Activated CD8-positive, alpha-beta memory T cell treated with anti-CD3 and anti-CD28 coated beads for 4 hours (primary cell): ENCODE results near the gene SMIM36.
"Not testable (repeated sequence)": the region's sequence is repeated elsewhere in the genome, so short reads cannot be mapped to it uniquely, and the experiment has no call there.

ENCODE experiments used
- DNase-seq, 2 donors: peaks; one replicate each; pipeline ENCODE4 v3.0.0-alpha.2; 2020; ENCODE audit warnings: low read depth in 2 of 2

Gene SMIM36

DNA sequence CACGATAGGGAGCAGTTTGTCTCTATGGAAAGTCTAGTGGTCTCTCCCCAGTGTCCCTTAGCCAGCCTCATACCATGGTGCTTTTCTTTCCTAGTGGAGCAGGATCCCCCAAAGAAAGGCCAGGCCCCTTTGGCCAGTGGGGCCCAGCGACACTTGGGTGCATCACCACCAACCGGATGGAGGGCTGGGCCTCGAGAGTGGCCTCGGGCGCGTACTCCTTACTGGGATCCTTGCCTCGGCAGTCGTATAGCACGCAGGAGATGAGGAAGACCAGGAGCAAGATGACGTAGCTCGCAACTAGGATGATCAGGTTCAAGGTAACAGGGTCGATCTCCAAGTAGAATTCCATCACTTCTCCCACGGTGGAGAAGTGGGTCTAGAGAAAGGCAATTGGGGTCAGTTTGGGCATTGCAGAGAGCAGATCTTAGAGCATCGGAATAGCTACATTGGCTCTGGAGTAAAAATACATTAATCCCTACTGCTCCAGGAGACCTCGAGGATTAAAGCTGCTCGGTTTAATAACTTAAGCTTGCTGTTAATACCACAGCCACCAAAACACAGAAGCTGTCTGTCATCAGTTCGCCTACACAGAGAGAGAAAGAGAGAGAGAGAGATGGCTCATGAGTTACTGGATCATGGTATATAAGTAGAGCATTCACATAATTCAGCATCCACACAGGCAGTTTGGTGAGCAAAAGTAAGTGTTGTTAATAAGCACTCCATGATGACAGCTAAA, at the start of gene SMIM36:
SMIM36 (minus strand) TSS at position 467 of the 736 bp plus-strand sequence.
- no peak for DNase-seq

DNA sequence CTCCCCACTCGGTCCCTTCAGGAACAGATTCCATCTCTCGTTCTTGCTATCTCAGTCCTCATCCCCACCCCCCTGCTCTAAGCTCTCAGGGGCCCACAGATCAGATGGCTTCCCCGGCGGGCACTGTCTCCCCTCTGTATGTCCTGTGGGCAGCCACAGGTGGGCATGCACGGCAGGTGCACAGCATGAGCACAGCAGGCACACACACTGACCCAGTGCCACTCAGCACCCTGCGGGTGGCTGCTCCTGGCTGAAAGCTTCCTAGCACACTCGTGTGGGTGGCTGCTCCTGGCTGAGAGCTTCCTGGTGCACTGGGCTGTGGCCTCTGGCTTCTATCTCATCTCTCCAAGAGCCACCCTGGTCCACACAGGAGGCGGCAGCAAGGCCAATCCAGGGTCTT, 44.5 kb upstream of the SMIM36 start:
- DNase-seq, result no peak

DNA sequence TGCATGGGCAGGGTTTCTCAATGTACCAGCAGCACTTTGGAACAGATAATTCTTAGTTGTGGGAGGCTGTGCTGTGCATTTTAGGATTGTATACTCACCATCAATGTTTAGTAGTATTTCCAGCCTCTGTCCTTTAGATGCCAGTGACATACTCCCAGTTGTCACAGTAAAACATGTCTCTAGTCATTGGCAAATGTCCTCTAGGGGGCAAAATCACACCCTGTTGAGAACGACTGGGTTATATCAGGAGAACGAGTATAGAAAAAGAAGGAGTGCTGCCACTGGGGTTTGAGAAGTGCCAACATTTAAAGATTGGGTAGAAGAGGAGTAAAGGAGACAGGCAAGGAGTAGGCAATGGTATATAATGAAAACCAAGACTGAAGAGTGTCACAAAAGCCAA, 37.9 kb upstream of the SMIM36 start:
- no peak for DNase-seq

DNA sequence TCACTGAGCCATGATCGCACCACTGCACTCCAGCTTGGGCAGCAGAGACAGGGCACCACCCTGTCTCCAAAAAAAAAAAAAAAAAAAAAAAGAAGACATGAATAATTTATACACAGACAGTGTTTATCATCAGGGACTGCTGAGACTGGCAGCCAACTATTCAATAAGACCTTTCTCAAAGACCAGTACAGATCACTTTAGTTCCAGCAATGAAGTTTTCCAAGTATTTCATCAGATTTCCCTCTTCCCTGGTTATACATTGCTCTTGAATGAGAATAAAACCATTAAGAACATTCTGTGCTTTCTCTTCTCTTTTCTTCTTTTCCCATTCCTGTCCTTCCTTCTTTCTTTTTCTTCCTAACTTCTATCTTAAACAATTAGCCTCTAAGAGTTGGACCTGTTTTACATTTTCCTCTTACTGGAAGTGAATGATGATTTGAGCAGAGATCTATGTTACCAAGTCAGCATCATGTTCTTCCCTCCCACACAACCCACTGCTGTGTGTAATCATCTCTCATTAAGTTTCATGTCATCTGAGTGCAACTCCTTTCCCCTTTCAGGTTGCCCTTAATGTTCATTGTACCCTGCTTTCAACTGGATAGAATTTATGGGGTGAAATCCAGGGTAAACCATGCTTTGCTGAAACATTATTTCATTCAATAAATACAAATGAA, 35.9 kb upstream of the SMIM36 start:
- no peak for DNase-seq

DNA sequence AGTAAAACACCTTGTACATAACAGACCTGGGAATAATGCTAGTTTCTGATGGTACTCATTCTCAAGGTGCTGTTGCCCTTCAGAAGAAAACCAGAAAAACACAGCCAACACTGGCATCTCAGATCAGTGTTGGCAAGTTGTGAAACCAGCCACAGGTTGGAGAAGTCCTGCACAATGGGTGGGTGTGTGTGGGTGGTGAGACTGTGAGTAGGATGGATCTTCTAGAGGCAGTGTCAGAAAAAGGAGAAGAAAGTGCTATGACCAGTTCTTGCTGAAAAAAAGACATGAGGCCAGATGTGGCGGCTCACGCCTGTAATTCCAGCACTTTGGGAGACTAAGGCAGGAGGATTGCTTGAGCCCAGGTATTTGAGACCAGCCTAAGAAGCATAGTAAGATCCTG, 35.2 kb upstream of the SMIM36 start:
- no peak for DNase-seq

DNA sequence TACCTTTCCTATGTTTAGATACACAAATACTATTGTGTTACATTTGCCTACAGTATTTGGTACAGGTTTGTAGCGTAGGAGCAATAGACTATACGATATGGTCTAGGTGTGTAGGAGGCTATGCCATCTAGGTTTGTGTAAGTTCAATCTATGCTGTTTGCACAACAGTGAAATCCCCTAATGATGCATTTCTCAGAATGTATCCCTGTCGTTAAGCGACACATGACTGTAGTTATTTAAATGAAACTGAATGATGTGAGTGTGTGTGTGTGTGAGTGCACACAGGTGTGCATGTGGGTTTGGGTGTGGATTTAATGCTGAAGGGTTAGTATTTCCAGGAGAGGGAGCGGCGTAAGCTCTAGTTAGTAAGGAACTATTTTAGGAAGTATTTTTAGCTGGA, 34.6 kb upstream of the SMIM36 start:
- no peak for DNase-seq

DNA sequence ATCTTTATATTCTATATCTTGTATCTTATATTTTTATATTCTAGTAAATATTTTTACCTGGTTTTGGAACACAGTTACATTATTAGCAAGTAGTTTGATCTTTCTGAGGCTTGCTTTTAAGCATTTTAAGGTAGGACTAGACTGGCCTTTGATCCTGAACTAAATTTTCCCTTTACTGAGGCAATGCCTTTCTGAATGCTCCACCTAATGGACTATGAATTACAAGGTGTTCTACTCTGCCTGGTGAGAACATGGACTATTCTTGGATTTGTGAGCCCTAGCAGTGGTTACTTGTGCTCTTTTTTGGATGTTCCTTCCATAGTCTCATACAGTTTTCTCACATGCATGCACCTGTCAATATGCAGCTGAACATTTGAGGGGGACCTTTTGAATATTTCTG, 32.5 kb upstream of the SMIM36 start:
- DNase-seq, result no peak

DNA sequence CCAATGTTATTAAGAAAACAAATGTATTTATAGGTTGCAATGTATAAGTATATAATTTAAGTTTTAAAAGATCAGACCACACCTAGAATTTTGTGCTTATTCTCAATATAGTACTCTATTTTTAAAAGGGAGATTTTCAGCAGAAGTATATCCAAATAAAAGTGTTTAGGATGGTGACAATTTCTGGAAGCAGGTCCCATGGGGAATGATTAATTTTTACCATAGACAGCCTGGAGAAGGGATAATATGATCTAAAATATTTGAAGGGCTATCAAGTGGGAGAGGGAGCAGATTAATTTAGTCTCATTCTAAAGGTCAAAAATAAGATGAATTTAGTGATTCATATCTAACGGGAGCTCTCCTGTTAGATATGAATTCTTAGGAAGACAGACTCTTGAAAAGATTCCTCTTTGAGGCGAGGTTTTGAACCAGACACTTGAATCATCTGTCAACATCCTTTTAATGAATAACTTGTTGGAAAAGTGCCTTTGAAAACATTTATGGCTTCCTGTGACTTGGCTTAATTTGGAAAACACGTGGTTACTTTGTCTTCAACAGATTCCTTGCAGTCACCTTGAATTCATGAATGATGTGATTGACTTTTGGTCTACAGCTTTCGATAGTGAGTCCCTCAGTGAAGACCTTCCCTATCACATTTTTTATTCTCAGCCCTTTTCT, 29.3 kb upstream of the SMIM36 start:
- no peak for DNase-seq

DNA sequence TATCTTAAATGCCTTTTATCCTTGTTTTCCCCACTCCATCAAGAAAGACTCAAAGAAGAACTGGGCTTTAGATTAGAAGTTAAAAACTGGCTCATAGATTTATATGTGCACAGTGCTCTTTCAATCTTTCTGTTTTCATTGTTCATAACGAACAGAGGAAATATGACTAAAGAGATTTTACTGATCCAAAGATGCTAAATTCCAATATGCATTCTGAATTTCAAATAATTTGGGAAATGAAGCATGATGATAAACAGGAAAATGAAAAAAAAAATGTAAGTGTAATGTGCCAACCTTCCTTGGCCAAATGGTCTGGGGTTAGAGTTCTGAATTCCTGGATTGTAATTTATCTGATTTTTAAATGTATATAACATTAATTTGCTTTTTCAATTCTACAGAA, 25.0 kb upstream of the SMIM36 start:
- no peak for DNase-seq

DNA sequence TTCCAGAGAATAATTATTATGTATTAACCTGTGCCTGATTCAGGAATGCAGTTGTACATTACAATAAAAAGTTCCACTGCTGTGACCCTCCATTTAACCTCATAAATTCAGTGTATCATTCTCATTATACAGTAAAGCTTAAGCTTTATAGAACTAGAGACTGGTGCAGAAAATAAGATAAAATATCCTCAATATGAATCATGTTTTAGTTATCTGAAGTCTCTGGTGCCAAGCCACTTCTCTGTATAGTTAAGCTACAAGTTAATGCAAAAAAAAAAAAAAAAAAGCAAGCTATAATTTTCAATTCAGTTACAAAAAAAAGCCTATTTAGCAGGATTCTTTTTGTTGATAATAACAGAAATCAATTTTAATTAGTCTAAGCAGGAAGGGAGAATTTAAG, 22.4 kb upstream of the SMIM36 start:
- no peak for DNase-seq

DNA sequence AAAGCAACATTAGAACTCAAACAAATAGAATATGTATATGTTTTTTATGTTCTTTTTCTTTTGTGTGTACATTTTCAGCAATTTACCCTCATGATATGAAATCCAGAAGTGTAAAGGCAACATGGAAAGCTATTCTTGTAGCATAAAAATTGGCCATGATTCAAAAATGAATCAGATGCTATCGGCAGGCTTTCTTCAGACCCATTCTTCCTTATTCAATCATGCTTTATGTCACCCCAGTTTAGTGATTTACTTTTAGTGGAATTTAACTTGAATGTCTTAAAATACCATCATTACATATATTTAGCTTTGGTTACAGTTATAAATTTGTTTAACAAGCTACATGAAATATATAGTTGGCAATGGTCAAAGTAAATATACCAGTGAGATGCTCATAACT, 21.4 kb upstream of the SMIM36 start:
- no peak for DNase-seq

DNA sequence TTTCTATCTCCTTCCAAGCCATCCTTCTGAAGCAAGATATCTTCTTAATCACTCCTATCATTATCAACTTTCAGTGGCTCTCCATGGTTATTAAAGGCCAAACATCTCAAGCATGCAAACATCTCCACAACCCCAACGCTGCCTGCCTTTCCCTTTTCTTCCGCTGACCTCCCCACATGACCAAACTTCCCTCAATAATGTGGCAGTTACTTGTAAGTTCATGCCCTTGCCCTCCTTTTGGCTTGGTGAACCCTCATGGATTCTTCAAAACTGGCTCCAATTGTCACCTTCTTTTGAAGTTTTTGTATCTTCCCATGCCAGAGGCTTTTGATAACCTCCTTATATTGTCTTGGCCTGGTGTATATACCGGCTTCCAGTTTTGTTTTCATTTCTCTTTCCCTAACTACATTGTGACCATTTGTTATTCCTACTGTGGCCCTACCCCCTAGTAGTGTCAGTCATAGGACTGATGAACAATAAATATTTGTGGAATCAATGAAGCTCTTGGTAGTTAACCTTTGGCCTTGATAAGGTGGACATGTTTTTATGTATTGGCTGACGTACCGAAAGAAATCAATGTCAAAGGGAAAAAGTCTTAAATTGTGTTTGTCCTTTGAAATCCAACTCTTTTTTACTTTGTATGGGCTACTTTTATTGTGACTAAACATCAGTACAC, 19.9 kb upstream of the SMIM36 start:
- no peak for DNase-seq

DNA sequence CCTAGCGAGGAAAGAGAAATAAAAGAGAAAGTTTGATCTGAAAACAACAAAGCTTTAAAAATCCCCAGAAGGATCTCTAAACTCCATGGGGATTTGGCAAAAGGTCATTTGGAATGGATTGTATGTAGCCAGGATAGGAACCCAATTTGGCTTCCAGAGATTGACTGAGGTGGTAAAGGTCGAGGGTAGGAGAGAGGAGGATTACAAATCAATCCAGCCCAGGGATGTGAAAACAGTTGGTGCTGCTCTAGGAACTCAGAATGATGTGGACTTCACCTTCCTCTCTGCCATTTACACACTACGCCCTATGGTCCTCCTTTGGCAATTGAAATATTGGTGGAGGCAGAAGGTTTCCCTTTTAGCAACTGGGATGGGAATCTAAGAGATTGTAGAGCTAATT, 18.8 kb upstream of the SMIM36 start:
- no peak for DNase-seq

DNA sequence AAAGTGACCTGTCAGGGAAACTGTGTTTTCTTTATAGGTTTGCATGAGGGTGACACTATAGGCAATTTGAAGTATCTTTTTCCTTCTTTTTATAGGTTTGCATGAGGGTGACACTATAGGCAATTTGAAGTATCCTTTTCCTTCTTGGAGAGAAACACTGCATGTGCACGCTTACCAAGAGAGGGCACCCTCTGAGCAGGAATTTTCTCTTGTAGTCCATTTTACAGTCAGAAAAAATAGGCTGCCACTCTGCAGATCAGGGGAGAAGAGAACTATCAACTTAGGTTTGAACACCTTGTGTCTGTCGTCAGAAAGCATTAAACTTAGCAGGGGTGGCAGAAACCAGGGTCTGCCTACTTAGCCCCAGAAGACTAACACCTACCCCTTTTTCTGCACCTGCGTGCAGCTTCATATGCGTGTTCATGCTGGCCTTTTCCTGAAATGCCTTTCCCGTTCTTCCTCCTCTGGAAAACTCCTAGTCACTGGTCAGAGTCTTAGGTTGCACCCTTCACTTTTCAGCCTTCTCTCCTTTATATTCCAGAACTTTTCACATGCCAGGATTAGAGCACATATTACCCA, 16.4 kb upstream of the SMIM36 start:
- no peak for DNase-seq

DNA sequence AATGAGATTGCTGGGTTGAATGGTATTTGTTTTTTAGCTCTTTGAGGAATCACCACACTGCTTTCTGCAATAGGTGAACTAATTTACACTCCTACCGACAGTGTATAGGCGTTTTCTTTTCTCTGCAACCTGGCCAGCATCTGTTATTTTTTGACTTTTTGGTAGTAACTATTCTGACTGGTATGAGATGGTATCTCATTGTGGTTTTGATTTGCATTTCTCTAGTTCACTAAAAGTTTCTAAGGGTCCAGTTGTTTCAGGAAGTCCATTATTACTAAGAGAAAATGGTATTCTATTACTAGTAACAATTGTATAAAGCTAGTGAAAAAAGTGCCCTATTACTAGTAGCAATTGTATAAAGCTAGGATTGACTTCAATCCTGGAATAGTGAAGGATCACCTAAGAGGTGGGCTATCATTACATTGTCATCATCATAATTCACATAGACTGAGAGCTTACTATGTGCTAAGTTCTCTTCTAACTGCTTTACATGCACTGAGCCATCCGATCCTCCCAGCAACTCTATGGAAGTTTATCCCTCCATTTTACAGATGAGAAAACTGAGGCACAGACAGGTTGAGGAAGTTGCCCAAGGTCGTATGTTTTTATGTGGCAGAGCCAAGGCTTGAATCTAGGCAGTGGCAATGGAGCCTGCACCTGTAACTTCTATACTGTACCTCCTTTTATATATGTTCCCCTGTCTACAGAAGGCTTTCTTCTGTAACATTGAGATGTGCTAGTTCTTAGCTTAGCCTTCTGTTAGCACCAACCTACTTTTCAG, 13.4 kb upstream of the SMIM36 start:
- no peak for DNase-seq

DNA sequence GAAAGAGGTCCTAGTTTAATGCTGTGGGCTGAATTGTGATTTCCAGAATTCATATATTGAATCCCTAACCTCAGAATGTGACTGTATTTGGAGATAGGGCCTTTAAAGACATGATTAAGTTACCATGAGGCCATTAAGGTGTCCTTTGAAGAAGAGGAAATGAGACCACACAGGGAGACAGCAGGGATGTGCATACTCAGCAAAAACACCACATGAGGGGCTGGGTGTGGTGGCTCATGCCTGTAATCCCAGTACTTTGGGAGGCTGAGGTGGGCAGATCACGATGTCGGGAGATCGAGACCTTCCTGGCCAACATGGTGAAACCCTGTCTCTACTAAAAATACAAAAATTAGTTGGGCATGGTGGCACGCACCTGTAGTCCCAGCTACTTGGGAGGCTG, 11.8 kb upstream of the SMIM36 start:
- not testable (repeated sequence) for DNase-seq

DNA sequence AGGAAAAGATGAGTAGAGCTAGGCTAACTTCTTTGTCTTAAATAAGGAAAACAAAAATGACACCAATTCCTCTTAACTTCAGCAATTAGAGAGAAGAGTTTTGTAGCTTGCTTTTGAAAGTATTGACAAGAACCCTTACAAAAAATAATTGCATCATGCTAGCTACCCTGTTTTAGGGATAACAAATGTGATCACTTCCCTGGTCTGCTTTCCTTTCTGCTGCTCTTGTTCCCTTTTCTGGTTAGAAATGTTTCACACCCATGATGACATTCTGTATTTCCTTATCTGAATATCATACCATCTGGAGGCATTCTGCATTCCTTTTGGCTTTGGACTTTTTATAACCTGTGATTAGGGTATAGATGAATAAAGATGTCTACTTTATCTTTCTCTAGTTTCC, 9.9 kb upstream of the SMIM36 start:
- no peak for DNase-seq

DNA sequence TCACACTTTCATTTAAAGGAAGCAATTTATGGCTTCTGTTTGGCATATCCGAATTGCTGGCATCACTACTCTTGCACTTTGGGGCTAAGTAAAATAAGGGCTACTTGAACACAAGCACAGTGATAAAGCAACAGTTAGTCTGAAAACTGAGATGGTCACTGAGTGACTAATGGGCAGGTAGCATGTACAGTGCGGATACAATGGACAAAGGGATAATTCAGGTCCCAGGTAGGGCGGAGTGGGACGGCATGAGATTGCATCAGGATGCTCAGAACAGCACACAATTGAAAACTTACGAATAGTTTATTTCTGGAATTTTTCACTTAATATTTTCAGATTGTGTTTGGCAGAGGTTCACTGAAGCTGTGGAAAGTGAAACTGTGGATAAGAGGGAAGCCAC, 9.2 kb upstream of the SMIM36 start:
- DNase-seq, result no peak

DNA sequence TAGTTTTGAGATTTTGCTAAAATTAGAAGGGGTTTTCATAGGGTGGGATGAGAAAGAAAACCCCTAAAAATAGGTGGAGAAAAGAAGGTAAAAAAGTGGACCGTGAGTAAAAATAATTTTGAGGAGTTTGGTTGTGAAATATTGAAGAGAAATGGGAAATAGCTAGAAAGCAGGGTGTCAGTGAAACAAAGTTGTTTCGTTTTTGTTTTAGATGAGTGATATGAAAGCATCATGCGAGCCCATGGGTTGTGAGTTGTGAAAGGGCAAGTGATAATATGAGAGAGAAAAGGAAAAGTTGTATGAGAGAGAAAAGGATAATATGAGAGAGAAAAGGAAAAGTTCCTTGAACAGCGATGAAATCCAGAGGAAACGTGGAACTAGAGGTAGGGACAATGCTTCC, 7.3 kb upstream of the SMIM36 start:
- no peak for DNase-seq

DNA sequence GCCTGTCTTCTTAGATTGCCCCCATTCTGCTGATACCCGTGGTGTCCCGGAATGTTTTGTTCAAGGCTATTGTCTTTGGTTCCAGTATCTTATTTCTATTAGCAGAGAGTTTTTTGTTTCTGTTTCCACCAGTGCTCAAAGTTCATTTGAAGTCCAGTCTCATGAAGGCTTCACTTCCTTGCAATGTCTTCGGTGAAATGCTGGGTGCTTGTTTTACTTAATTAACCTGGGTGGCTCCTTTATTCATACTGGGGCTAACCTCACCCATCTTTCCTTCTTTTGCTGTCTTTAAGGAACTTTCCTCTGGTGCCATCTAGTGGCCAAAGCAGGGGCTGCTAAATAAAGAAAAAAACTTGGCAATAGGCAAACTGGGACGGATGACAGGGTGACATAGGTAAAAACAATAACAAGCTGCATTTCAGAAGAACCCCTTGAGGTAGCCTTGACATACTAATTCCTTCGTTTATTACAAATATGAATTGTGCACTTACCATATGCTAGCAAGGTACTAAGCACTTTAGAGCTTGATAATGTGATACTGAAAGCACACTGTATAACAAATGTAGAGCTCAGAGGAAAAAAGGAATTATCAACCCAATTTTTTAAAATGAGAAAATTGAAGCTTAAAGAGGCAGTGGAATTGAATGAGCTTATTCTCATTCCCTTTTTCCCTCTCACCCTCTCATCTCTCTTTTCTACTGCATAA, 2.8 kb upstream of the SMIM36 start:
- peak; percentile 21 to 38 for DNase-seq

DNA sequence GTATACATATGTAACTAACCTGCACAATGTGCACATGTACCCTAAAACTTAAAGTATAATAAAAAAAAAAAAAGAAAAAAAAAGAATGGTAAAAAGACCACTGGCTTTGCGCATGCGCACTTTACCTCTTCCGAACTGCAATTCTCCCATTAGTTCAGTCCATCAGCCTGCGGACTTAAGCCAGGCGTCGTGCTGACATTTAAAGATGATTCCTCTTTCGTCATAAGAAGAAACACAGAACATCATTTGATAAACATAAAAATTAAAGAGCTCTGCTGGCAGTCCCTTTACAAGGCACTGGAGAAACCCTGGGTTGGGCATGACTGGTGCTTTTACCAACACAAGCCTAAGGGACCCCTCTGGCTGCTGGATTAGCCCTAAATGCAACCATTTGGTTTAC, 3.6 kb downstream of the SMIM36 start:
- DNase-seq, result not testable (repeated sequence)
